Fibroblast of the aortic adventitia (primary cell): ENCODE data around the gene PRDM11. TPM values are rescaled to one million over a fixed set of nuclear protein-coding genes. Genes with fewer than 3 reads are reported as not detected.
A peak's percentile ranks its signal among the peaks of the same experiment; 100 is the strongest.
"Not testable (repeated sequence)": the region's sequence is repeated elsewhere in the genome, so short reads cannot be mapped to it uniquely, and the experiment has no call there.

ENCODE experiments used
- DNase-seq: peaks from one replicate; pipeline ENCODE4 v3.0.0-alpha.2; 2010; ENCODE audit warnings: low read depth
- H3K4me3 ChIP-seq: 2 replicates; pipeline ENCODE4 v1.5.1; 2011; ENCODE audit warnings: low read depth, mild to moderate bottlenecking, control low read depth, low read length, moderate library complexity
- total RNA-seq: library from RNA; depleted of rRNA; stranded (reverse); fragments of >200 nt; gene quantifications from 2 replicates; pipeline ENCODE4 v1.2.3, GENCODE V29; 2012; ENCODE audit warnings: low replicate concordance
- TF ChIP-seq, protein P1 (sequence below): IDR thresholded peaks from 2 replicates; pipeline ENCODE4 v1.5.1; 2011; ENCODE audit warnings: mild to moderate bottlenecking, low read length, control low read depth, inconsistent platforms; ENCODE audit not compliant: insufficient read depth

The PRDM11 gene
- total RNA-seq, 1 donor: 5.3 TPM

- H3K4me3 ChIP-seq: no peak overlapping the region
- TF ChIP-seq, protein P1, sequence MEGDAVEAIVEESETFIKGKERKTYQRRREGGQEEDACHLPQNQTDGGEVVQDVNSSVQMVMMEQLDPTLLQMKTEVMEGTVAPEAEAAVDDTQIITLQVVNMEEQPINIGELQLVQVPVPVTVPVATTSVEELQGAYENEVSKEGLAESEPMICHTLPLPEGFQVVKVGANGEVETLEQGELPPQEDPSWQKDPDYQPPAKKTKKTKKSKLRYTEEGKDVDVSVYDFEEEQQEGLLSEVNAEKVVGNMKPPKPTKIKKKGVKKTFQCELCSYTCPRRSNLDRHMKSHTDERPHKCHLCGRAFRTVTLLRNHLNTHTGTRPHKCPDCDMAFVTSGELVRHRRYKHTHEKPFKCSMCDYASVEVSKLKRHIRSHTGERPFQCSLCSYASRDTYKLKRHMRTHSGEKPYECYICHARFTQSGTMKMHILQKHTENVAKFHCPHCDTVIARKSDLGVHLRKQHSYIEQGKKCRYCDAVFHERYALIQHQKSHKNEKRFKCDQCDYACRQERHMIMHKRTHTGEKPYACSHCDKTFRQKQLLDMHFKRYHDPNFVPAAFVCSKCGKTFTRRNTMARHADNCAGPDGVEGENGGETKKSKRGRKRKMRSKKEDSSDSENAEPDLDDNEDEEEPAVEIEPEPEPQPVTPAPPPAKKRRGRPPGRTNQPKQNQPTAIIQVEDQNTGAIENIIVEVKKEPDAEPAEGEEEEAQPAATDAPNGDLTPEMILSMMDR: no peak
- DNase-seq: no peak
Observed at GRCh38 chr11:45248501-45249011, 102.1 kb downstream of the PRDM11 start.

GRCh38 chr11:45249372-45249771 lies 102.9 kb downstream of the PRDM11 start:
- not testable (repeated sequence) for H3K4me3 ChIP-seq, DNase-seq

DNA sequence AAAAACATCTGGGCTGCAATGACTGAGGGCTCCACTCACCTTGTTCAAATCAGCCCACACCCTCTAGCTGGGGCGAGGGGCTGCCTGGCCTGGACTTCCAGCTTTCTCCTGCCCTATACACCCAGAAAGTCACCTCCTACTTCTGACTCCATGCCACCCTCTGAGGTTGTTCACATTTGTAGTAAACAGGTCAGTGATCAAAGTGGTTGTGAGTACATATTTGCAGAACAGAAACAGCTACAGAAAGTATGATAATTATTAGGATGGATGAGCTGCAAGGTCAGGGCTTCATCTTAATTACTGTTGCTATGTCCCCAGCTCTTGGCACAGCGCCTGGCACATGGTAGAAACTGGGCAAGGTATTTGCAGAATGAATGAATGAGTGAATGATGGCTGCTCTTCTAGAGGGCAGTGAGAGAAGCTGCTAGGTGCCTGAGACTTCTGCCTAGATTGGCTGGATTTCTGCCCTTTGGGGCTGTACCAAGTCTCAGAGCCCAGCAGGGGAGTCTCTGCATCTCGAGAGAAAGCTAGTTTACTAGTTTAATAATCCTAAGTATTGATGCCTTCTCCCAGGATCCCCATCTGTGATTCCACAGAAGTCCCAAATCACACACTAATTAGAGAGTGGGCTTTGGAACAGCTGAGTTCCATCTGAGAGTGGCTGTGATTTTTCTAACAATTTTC lies 103.7 kb downstream of the PRDM11 start:
- TF ChIP-seq, protein P1: no peak
- no peak for DNase-seq
- H3K4me3 ChIP-seq: no peak overlapping the region

DNA sequence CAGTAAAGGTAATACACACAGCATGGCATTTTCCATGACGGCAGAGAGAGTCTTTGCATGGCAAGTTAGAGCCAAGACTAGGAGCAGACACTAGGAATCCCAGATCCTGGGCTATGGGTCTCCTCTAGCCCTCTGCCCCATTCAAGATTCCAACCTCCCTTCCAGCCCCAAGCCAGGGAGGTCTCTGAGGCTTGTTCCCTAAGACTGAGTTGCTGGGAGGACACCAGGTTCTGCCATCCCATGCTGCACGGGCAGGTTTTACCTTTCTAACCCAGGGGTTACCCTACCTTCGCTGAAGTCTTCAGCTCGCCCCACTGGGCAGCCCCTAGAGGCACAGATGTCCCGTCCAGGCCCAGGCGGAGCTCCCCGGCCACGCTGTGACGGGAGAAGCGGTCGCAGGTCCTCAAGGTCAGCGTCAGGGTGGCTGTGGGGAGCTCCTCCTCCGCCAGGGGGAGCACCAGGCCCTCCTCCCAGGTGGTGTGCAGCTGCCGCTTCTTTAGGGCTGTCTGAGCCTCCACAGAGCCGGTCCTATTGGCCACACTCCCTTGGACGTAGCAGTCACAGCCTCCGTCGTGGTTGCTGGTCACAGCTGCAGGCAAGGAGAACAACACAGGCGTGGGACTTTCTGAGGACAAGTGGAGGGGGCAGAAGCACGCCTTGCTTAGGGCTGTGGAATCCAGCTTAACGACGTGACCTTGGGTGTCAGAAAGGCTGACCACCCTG lies 105.9 kb downstream of the PRDM11 start:
- no peak overlapping the region for H3K4me3 ChIP-seq
- TF ChIP-seq, protein P1: peak; percentile 56
- no peak for DNase-seq

- H3K4me3 ChIP-seq: no peak overlapping the region
- DNase-seq: no peak
- TF ChIP-seq, protein P1: no peak
Observed at GRCh38 chr11:45252877-45253276, 106.4 kb downstream of the PRDM11 start.

DNA sequence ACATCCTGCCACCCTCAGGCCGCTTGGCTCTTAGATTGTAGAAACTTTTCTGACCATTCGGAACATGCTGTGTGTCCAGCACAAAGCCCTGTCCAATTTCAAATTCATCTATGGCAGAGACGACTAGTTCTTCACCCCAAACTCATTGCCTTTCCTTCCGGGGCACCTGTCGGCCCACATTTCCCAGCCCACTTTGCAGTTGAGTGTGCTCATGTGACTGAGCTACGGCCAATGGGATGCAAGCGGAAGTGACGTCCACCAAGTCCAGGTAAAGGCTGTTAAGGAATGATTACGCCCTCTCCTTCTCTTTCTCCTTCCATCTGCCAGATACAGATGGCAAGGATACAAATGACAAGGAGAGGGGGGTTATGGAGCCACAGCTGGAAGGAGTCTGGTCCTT lies 107.2 kb downstream of the PRDM11 start:
- no peak overlapping the region for H3K4me3 ChIP-seq
- TF ChIP-seq, protein P1: no peak
- no peak for DNase-seq

DNA sequence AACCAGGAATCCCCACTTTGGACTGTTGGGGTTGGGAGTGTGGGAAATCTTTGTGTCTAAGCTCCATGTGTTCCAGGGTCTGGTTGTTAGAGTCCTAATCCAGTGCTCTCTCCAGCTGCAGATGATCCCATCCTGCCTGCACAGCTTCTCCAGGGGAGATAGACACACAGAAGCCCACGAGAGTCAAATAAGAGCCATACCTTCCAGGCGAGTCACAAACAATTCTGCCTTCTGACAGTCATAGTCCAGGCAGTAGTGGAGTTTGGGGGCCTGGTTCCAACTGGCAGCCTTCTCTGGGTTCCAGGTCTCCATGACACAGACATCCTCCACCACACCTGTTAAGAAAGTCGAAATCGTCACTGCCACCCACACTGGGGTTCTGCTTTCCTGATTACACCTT lies 107.6 kb downstream of the PRDM11 start:
- DNase-seq: no peak
- TF ChIP-seq, protein P1: no peak
- H3K4me3 ChIP-seq: no peak overlapping the region
